Islet of Langerhans (tissue), 1 donor: ENCODE data around the gene LRRTM4.

Source experiments
- FAIRE-seq: peaks from one replicate; lab custom pipeline; 2011; peaks lifted over from hg19 to GRCh38; lab: Jason Lieb, UNC

Gene LRRTM4

DNA sequence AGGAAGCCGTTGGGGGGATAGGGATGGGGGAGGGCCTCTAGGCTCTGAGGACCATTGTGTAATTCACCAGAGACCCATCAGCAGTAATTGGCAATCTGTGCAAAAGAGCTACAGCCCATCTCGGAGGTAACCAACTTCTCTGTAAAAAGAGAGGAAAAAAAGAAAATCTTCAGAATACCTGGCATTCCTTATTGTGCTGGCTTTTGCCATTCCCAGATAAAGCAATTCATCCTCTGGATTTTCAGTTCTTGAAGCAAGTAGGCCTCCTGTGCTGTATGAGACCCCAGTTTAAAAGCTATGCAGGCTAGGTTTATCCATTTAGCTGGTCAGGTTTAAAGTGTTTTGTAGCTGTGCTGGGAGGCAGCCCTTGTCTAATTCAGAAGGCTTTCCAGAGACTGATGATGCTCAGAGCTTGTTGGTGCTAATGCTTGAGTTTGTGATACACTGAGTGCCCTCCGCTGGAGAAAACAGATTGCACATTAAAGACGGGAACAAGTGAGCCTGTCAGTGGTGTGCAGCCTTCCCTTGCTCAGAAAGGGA is at the start of gene LRRTM4:
Gene LRRTM4, minus strand, starts transcription at position 446 of the 540 bp plus-strand sequence.
- peak; percentile 85 for FAIRE-seq

DNA sequence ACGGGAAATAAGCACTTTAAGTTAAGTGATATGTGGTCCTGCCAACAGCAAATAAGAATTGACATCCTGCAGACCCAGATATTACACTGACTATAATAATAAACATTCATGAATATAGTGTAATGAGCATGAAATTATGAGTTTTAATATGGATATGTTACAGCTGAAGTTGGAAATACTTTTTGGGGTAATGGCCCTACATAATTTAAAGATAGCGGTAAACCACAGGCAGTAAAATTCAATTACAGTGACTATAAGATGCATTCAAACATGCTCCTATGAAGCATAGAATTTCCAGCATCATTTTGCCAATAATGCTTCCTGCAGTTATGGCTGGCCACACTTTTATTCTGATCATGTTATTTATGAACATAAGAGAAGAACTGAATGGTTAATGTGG is 49.4 kb upstream of the LRRTM4 start:
- no peak for FAIRE-seq

DNA sequence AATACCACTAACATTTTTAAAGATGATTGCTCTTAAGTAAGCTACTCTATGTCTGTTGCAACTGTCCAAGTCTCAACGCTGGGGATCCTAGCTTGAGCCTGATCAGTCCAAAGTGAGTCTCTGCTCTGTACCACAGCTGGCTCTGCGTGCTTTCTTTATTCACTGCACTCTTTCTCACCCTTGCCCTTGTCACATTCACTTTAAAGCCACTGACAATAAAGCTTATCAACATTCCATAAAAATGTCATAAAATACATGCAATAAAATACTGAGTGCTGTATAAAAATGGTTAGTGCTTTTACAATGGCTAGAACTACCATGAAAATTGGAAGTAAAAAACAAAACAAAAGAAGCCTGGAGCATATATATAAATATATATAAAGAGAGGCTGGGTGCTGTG is 45.5 kb upstream of the LRRTM4 start:
- FAIRE-seq = no peak

DNA sequence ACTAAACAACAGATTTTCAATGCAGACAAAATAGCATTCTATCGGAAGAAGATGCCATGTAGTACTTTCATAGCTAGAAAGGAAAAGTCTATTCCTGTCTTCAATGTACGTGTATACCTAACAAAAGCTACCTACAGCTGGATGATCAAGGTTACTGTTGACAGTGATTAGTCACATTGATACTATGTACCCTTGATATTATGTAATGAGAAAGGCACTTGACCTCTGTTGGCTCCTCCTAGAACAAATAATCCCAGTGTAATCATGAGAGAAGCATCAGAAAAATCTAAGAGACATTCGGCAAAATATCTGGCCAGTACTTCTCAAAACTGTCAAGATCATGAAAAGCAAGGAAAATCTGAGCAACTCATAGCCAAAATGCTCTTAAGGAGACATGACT is 44.4 kb upstream of the LRRTM4 start:
- FAIRE-seq = no peak

DNA sequence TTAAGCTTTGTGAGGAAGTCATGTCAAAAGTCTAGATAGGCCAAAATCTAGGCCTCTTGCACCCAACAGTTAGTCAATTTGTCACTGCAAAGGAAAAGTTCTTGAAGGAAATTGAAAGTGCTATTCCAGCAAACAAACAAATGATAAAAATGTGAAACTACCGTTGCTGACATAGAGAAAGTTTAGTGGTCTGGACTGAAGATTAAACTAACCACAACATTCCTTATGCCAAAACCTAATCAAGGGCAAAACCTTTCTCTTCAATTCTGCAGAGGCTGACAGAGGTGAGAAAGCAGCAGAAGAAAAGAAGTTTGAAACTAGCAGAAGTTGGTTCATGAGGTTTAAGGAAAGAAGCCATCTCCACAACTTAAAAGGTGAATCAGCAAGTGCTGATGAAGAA is 44.0 kb upstream of the LRRTM4 start:
- no peak for FAIRE-seq

DNA sequence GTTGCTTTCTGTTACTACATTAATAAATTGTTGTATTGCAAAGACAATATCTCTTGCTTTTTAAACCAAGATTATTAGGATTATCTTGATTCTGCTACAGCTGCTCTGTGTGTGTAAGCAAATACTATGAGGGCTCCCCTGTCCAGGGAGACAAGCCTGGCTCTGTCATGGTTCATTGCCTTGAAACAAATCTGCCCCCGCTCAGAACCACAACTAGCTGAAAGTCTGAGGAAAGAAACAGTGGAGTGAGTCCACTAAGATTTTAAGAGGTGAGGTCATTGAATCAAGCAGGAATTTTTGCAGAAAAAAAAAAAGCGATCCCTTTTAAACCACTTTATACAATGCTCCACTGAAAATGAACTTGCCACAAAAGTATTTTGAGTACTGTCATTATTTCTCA is 30.8 kb upstream of the LRRTM4 start:
- FAIRE-seq = no peak

DNA sequence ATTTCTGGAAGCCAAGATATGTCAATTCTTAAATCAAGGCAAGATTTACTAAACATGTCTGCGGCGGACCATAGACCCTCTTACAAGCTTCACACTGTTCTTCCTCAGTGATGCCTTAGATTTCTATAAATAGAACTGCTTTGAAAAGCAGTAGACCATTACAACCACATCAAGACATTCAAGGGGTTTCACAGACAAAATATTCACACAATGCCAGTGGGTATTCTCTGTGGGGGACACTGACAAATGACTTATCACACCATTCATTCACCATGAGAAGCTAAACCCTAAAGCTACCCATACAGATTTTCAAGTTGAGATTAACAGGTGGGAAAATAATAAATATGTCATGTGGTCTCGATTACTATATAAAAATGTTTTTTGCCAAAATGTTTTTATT is 15.9 kb upstream of the LRRTM4 start:
- FAIRE-seq = no peak

DNA sequence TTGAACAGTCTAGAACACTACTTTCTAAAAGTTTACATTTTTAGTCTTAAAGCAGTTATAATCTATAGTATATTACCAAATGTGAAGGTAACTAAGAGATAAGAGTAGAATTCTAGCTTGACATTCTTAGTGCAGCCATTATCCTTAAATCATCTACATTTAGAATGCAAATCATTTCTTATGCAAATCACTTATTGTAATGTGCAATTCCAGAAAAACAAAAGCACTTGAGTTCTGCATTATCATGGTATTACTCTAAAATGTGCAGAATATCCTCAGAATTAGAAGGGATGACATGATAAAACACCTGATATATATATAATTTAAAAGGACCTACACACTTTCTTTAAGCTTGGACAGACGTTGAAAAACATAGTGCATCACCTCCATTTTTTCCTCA is 712 bp upstream of the LRRTM4 start:
- no peak for FAIRE-seq

DNA sequence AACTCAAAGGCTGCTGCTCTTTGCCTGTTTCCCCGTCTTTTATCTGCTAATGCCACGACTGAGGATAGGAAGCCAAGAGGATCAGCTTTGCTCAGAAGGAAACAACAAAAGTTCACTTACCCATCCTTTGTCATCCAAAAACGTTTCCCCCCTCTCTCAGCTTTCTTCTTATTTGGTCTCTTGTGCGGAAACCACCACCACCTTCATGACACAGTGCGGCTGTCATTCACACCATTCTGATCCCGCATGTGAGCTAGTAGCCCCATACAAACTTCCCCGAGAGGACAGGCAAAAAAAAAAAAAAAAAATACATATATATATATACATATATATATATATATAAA is 656 bp downstream of the LRRTM4 start:
- FAIRE-seq = no peak

DNA sequence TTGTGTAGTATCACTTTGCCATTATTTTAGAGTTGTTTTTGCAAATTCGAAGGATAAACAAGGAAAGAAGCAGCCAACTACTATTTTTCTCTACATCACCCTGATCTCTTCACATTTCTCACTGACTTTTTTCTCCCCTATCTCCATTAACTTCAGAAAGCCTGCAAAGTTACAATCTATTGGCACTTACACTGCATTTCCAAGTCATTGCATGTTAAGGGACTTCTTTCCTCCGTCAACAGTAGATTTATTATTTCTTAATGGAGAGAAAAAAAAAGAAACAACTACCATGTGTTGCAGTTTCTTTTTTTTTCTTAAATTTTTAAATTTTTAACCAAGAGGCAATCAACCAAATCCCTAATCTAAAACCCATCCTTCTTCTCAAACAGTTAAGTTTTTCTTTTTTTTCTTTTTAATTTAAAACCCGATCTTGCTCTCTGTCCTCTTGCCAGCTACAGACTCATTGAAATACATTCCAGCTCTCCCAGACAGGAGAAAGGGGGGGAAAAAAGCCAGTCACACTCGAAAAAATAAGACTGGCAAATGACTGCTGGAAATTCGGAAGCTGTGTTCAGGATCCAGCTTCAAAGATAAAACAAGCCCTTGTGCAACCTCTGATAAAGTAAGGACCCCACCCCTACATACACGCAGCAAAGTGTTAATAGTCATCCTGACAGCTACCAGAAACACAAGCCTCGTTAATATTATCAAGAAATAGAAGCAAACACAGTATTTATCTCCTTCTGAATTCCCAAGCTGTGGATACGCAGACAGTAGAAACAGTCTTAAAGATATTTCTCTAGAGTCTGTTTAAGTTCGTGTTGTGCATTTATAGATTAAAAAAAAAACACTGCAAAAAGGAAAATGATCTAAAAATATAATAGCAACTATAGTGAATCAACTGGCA is 1.3 kb downstream of the LRRTM4 start:
- FAIRE-seq = no peak

DNA sequence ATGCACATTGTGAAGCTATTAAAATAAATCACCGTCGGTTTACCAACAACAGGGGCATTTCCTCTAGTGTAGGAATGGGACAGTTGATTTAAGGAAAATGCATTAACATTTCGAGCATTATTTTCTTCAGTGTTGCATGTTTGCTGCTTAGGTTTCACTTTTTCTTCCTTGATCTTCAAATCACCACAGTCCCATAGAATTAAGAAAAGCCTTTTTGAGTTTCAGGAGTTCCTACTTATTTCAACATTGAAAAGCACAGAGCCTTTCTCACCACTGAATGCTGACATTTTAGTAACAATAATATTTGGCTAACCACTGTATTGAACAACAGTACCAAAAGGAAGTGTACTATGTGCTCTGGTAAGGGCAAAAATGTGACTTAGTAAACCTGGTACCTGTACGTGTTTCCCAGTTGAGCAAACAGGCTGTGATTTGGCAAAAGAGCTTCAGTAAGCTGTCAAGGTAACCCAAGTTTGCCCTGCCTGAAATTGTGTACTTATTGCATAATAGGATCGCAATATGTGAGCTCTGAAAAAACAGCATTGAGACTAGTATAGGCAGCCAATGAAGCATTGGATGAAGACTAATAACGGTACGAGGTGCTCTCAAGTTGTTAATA is 2.2 kb downstream of the LRRTM4 start:
- no peak for FAIRE-seq

DNA sequence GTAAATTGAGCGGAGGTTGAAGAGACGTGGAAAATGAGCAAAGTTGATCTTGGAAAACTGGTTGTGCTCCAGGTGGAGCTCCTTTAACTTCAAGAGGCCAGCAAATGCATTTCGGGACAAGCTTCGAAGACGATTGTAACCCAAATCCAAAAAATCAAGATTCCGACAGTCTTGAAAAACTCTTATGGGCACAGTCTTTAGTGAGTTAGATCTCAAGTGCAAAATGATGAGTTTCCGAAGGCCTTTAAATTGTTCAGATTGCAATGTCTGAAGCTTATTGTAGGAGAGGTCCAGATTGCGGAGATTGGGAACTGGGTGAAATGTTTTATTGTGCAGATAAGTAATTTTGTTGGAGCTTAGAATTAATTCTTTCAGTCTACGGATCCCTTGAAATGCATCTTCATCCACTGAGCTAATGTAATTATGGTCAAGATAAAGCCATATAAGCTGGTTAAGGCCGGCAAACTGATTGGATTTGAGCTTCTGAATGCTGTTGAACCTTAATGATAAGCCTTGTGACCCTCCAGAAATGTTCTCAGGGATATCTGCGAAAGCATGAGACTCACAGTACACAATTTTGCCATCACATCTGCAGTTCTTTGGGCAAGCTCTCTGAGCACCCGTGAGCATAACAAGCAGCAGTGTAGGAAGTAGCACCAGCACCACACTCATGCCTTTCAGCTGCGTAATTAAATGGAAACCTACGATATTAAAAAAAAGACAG is 2.9 kb downstream of the LRRTM4 start:
- FAIRE-seq = no peak

DNA sequence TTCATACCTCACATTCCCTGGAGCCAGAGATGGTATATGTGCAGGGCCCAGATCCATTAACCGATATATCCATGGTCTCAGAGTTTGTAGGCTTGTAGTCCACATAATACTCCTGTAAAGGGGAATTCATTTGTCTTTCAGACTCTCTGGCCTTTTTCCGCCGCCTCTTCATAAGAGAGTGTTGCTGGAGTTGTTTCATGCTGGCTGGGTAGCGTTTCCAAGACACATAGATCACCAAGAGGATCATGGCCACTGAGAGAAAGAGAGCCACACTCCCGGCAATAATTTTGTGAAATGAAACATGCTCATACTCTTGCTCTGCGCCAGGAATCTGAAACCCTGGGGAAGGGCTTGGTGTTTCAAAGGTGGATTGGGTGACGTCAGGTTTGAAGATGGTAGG is 3.9 kb downstream of the LRRTM4 start:
- no peak for FAIRE-seq

DNA sequence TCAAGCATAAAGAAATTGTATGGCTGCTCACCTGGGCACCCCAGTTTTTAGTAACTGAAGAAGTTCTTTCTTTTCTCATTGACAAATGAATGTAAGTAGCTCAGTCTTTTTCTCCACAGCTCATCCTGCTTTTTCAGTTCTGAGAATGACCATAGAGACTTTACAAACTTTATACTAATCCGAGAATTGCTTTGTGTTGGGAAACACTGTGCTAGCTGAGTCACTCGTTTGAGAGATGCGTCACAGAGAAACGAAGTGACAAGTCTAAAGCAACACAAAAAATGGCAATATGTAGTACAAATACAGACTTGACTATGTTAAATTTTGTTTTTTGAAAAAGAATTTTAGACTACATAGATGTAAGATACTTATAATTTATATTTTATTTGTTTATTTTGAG is 9.0 kb downstream of the LRRTM4 start:
- no peak for FAIRE-seq

DNA sequence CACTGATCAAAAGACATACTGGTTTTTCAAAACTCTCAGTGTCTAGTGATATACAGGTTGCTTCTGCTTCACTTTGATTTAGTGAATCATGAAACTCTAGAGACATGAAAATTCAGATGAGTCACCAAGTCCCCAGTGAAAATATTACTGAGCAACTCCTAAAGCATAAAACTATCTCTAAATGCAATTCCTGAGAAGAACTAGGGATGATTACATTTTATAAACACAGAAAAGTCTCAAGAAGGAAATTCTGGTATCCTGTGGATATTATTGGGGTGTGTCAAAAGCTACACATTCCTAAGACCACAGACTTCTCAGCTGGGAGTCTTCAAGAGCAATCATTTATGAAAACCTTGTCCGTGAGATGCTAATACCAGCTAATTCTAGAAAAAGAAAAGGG is 9.7 kb downstream of the LRRTM4 start:
- peak; percentile 58 for FAIRE-seq

DNA sequence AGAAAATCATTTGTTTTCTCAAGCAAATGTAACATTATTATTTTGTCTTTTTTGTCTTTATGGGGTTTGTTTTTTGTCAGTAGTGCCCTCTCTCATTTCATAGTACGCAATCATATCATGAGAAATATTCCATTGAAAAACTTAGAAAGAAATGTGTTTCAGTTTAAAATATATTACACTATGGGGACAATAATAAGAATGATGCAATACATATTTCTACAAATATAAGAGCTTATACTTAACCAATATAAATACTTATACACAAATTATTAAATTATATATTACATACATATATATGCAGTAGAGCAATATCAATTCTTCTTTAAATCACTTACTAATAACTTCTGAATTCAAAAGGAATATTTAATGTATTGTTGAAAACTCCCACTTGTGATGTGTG is 13.7 kb downstream of the LRRTM4 start:
- FAIRE-seq = peak; percentile 49

DNA sequence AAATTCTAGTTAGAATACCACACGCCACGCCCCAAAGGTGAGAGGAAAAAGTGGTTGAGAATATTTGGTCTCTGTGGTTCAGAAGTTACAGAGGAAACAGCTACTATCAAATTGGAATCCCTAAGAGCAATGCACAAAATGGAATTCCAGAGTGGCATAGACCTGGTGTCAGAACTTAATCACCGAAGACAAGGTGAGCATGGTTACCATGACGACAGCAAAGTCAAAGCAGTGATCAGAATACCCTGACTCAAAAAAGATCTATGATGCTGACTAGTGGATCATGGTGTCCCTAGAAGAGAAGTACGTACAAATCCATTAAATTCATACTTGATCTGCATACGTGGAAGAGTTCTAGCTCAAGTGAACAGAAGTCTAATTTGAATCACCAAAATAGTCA is 14.5 kb downstream of the LRRTM4 start:
- no peak for FAIRE-seq

DNA sequence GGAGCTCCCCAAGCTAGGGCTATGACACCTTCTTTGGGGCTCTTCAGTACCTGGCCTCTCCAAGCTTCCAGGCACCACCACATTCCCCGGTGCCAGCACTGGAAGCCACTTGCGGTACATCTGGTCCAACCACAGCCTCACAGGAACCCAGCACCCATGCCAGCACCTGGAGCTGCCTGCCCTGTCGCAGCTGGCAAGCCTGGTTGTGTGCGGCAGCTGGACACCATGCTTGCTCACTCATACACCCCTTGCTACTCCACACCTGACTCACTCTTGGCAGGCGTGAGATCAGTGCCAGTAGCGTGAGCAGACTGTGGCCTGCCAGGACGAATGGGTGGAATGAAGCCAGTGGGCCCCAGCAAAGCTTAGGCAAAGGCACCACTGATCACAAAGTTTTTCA is 34.0 kb downstream of the LRRTM4 start:
- no peak for FAIRE-seq

DNA sequence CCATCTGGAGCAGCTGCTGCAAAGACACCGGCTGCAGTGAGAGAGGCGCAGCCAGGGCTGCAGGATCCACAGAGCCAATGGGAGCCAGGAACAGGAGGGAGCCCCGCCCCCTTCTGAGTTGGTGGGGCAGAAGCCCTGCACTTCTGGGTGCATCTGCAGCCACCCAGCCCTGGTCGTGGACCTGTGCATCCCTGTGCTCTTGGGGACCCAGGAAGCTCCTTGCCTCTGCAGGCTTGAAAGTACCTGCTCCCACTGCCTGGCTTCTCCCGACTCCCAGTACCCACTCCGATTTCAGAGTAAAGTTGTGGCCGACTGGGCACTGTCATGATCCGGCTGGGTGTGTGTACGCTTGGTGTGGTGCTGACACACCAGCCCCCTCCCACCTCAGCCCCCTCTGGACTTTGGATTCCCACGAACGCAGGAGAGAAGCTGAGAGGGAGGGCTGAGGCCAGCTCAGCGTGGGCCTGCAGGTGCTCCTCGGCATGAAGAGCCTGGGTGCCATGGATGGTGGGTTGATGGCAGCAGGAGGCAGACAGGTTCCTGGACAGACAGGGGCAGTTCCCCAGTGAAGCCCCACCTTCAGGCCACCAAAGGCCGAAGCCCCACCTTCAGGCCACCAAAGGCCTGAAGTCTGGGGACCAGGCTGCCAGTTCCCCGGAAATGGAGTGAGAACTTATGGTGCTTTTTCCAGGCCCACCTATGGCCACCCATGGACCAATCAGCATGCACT is 34.9 kb downstream of the LRRTM4 start:
- no peak for FAIRE-seq

DNA sequence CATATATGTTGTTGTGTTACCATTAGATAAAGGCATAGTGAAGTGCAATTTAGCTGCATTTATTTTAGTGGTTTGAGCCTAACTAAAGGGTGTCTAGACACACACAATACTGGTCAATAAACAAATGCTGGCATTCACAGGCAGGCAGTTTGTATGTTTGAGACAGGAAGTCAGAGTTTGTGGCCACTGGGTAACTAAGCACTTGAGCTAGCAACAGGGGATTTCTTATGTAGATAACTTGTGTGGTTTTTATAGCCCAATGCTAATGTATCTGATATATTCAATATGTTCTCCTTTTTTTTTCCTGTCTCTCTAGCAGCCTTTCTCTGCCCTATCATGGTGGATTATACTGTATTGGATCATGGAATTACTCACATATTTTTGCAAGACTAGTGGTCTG is 38.1 kb downstream of the LRRTM4 start:
- FAIRE-seq = no peak

DNA sequence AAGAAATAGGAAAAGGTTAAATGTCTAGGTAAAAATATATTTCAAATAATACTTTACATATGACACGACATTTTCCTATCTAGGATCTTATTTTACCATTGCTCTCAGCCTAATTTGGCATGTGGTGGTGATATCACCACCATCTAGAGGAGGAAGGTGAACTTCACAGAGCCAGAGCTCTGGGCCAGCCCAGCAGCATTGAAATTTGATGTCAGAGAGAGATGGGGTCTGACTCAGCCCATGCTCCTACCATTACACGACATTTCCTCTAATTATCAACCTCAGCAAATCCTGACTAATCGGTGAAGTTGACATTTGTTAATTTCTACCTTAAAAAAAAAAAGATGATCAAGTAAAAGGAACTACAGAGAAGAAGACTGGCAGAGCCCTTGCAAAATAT is 42.3 kb downstream of the LRRTM4 start:
- FAIRE-seq = no peak

DNA sequence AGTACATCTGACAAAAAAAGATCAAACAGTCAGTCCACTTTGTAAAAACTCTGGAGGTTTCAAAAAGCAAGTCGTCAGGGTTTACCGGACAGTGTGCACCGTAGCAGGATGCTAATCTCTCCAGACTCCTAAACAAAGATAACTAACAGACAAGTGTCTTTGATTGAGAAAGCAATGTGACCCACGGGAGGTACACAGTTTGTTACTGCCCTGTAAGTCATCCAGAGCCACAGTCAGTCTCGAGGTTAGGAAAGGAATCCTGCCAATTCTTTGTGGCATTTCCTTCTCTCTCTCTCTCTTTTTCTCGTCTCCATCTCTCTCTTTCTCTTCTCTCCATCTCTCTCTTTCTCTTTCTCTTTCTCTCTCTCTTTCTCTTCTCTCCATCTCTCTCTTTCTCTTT is 42.8 kb downstream of the LRRTM4 start:
- FAIRE-seq = no peak
